Measurements from ENCODE around the gene CFAP61. TPM values are rescaled to one million over a fixed set of nuclear protein-coding genes. Genes with fewer than 3 reads are reported as not detected.

CFAP61 gene
- total RNA-seq, 1 experiment from 2014 or later: not detected

GRCh38 chr20:20031790-20032189, 20.5 kb upstream of the CFAP61 start:
- H3K36me3 ChIP-seq (ENCODE audit: low read depth, low read length): peaks cover 85% of the 10 kb centered on the region

GRCh38 chr20:20034486-20034885, 17.8 kb upstream of the CFAP61 start:
- H3K79me2 ChIP-seq (ENCODE audit: low read length): peaks cover 6% of the 10 kb centered on the region; the same call in 1 of the 2 replicates
- POLR2A ChIA-PET (ENCODE audit: unreplicated experiment): interaction anchor here (0.5 kb wide), 1 partner anchor 26 kb away, joined by 3 read pairs; no protein-coding TSS in a partner anchor

More at GRCh38 chr20:20031790-20032189, 20.5 kb upstream of the CFAP61 start:
- Histone ChIP-seq H3K27me3 (ENCODE audit: low read length) (no peaks in the 10 kb centered on the region), H3K9me3 (ENCODE audit: low read length) (no peaks in the 10 kb centered on the region), H3K9me2 (replicated peaks; ENCODE audit: low read length) (no peaks in the 10 kb centered on the region), H3F3A (ENCODE audit: low read length, unreplicated experiment) (peaks cover 3% of the 10 kb centered on the region), H3K4me1 (ENCODE audit: insufficient read depth, low read length) (no peaks in the 10 kb centered on the region), H2AFZ (ENCODE audit: low read length) (no peak overlapping the region), H4K20me1 (ENCODE audit: low read length) (peaks cover 3% of the 10 kb centered on the region; the same call in 1 of the 2 replicates), H3K4me2 (ENCODE audit: low read length) (no peak overlapping the region), H3K4me3 (ENCODE audit: low read length) (no peak overlapping the region), H3K27ac (ENCODE audit: low read length) (no peak overlapping the region), H3K9ac (ENCODE audit: low read length) (no peak overlapping the region), H3K79me2 (ENCODE audit: low read length) (peaks cover 25% of the 10 kb centered on the region)
- no peak for TF ChIP-seq EZH2 (IDR thresholded peaks at IDR 0.05; ENCODE audit: low read length, unreplicated experiment)
- no peak for TF ChIP-seq EZH2phosphoT487 (IDR thresholded peaks at IDR 0.05; ENCODE audit: borderline replicate concordance, low read length)
- TF ChIP-seq, protein P1, sequence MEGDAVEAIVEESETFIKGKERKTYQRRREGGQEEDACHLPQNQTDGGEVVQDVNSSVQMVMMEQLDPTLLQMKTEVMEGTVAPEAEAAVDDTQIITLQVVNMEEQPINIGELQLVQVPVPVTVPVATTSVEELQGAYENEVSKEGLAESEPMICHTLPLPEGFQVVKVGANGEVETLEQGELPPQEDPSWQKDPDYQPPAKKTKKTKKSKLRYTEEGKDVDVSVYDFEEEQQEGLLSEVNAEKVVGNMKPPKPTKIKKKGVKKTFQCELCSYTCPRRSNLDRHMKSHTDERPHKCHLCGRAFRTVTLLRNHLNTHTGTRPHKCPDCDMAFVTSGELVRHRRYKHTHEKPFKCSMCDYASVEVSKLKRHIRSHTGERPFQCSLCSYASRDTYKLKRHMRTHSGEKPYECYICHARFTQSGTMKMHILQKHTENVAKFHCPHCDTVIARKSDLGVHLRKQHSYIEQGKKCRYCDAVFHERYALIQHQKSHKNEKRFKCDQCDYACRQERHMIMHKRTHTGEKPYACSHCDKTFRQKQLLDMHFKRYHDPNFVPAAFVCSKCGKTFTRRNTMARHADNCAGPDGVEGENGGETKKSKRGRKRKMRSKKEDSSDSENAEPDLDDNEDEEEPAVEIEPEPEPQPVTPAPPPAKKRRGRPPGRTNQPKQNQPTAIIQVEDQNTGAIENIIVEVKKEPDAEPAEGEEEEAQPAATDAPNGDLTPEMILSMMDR (conservative IDR thresholded peaks at IDR 0.05; ENCODE audit: low read depth, low read length): no peak
- intact Hi-C loops (cut with micrococcal nuclease): no loop called here
- CTCF ChIA-PET: no interaction called here
- ATAC-seq (no peak), DNase-seq (no peak)
- no TSS peak for BruUV-seq (replicated peaks)
- POLR2A ChIA-PET (ENCODE audit: unreplicated experiment): interaction anchor here (0.5 kb wide), 1 partner anchor 867 kb away, joined by 3 read pairs; no protein-coding TSS in a partner anchor

GRCh38 chr20:20036756-20037155, 15.6 kb upstream of the CFAP61 start:
- Histone ChIP-seq H2AFZ (ENCODE audit: low read length) (no peak overlapping the region), H3K27me3 (ENCODE audit: low read length) (no peaks in the 10 kb centered on the region), H3K27ac (ENCODE audit: low read length) (no peak overlapping the region), H3K9me3 (ENCODE audit: low read length) (no peaks in the 10 kb centered on the region), H3K9ac (ENCODE audit: low read length) (no peak overlapping the region), H3F3A (ENCODE audit: low read length, unreplicated experiment) (peaks cover 3% of the 10 kb centered on the region), H3K9me2 (replicated peaks; ENCODE audit: low read length) (no peaks in the 10 kb centered on the region), H3K4me1 (ENCODE audit: insufficient read depth, low read length) (no peaks in the 10 kb centered on the region), H3K79me2 (ENCODE audit: low read length) (no peaks in the 10 kb centered on the region; the same call in 1 of the 2 replicates), H3K4me2 (ENCODE audit: low read length) (no peak overlapping the region), H3K36me3 (ENCODE audit: low read depth, low read length) (peaks cover 92% of the 10 kb centered on the region), H3K4me3 (ENCODE audit: low read length) (no peak overlapping the region), H4K20me1 (ENCODE audit: low read length) (no peaks in the 10 kb centered on the region)
- no TSS peak for BruUV-seq (replicated peaks)
- POLR2A ChIA-PET (ENCODE audit: unreplicated experiment): no interaction called here
- no peak for TF ChIP-seq EZH2phosphoT487 (IDR thresholded peaks at IDR 0.05; ENCODE audit: borderline replicate concordance, low read length)
- no peak for DNase-seq
- CTCF ChIA-PET: no interaction called here
- intact Hi-C loops (cut with micrococcal nuclease): no loop called here
- ATAC-seq: no peak

More at GRCh38 chr20:20034486-20034885, 17.8 kb upstream of the CFAP61 start:
- TF ChIP-seq EZH2phosphoT487 (IDR thresholded peaks at IDR 0.05; ENCODE audit: borderline replicate concordance, low read length) (no peak), EZH2 (IDR thresholded peaks at IDR 0.05; ENCODE audit: low read length, unreplicated experiment) (no peak)
- TF ChIP-seq, protein P1 (conservative IDR thresholded peaks at IDR 0.05; ENCODE audit: low read depth, low read length): no peak
- Histone ChIP-seq H3K4me3 (ENCODE audit: low read length) (no peak overlapping the region), H3K27me3 (ENCODE audit: low read length) (no peaks in the 10 kb centered on the region), H3K36me3 (ENCODE audit: low read depth, low read length) (peaks cover 89% of the 10 kb centered on the region), H3K4me2 (ENCODE audit: low read length) (no peak overlapping the region), H3K9ac (ENCODE audit: low read length) (no peak overlapping the region), H2AFZ (ENCODE audit: low read length) (no peak overlapping the region), H3F3A (ENCODE audit: low read length, unreplicated experiment) (peaks cover 3% of the 10 kb centered on the region), H3K9me2 (replicated peaks; ENCODE audit: low read length) (no peaks in the 10 kb centered on the region), H3K27ac (ENCODE audit: low read length) (no peak overlapping the region), H3K4me1 (ENCODE audit: insufficient read depth, low read length) (no peaks in the 10 kb centered on the region), H4K20me1 (ENCODE audit: low read length) (no peaks in the 10 kb centered on the region), H3K9me3 (ENCODE audit: low read length) (no peaks in the 10 kb centered on the region)
- CTCF ChIA-PET: no interaction called here
- intact Hi-C loops (cut with micrococcal nuclease): no loop called here
- no peak for DNase-seq
- BruUV-seq (replicated peaks): no TSS peak
- no peak for ATAC-seq
